UCSD-AML1 (cell line): Measurements from ENCODE around the gene MYNN.

Source experiments
- DNase-seq: peaks from one replicate; lab custom pipeline; 2025; ENCODE audit not compliant: unreplicated experiment; lab: John Stamatoyannopoulos, UW

Gene MYNN

GRCh38 chr3:169774186-169774585 is 990 bp downstream of the MYNN start:
- DNase-seq: no peak

- no peak for DNase-seq
Measured at GRCh38 chr3:169777822-169778221, 4.6 kb downstream of the MYNN start.

- no peak for DNase-seq
Measured at GRCh38 chr3:169780742-169781141, 7.5 kb downstream of the MYNN start.

- no peak for DNase-seq
Measured at GRCh38 chr3:169781209-169781855, 8.1 kb downstream of the MYNN start.

GRCh38 chr3:169787120-169787519 is 13.9 kb downstream of the MYNN start:
- no peak for DNase-seq

- no peak for DNase-seq
Measured at GRCh38 chr3:169787791-169788190, 14.6 kb downstream of the MYNN start.

GRCh38 chr3:169790219-169790618 is 17.0 kb downstream of the MYNN start:
- no peak for DNase-seq

GRCh38 chr3:169790687-169791429 is 17.7 kb downstream of the MYNN start:
- DNase-seq: no peak

- DNase-seq: no peak
Measured at GRCh38 chr3:169792359-169792758, 19.2 kb downstream of the MYNN start.

GRCh38 chr3:169804681-169805080 is 31.5 kb downstream of the MYNN start:
- no peak for DNase-seq

- DNase-seq: no peak
Measured at GRCh38 chr3:169809230-169809795, 36.1 kb downstream of the MYNN start.

GRCh38 chr3:169811631-169812331 is 38.6 kb downstream of the MYNN start:
- peak; percentile 50 for DNase-seq

- DNase-seq: peak; percentile 62
Measured at GRCh38 chr3:169812332-169813235, 39.4 kb downstream of the MYNN start, which contains the start of the genes LRRC34 and LRRIQ4. TSS of gene LRRC34 (minus strand) at chr3:169812904. CDS start at chr3:169812548, 356 bp downstream. TSS of gene LRRIQ4 (plus strand) at chr3:169812870. CDS start at chr3:169821922, 9,052 bp downstream.

- no peak for DNase-seq
Measured at GRCh38 chr3:169813278-169813677, 40.1 kb downstream of the MYNN start.

GRCh38 chr3:169813757-169814517 is 40.7 kb downstream of the MYNN start:
- no peak for DNase-seq

GRCh38 chr3:169815590-169816150 is 42.5 kb downstream of the MYNN start:
- DNase-seq: no peak

GRCh38 chr3:169818316-169818715 is 45.1 kb downstream of the MYNN start:
- no peak for DNase-seq

- DNase-seq: no peak
Measured at GRCh38 chr3:169822091-169822490, 48.9 kb downstream of the MYNN start.

GRCh38 chr3:169822540-169822939 is 49.3 kb downstream of the MYNN start:
- DNase-seq: no peak
